Hindlimb muscle (tissue), 1 donor: ENCODE measurements around the gene PINLYP. TPM values are rescaled to one million over a fixed set of nuclear protein-coding genes. Genes with fewer than 3 reads are reported as not detected.
A peak's percentile ranks its signal among the peaks of the same experiment; 100 is the strongest.

Experiments
- DNase-seq: peaks from one replicate; pipeline ENCODE4 v3.0.0-alpha.2; 2013
- polyA plus RNA-seq: library from polyadenylated mRNA; unstranded; fragments of 120-200 nt; gene quantifications from one replicate; pipeline ENCODE4 v1.2.1, GENCODE V29; 2013; ENCODE audit not compliant: insufficient read length

Gene PINLYP
- polyA plus RNA-seq, 1 donor = 2.9 TPM

- DNase-seq = no peak
These were observed 31.9 kb downstream of the PINLYP start for GRCh38 chr19:43607238-43608205.

DNA sequence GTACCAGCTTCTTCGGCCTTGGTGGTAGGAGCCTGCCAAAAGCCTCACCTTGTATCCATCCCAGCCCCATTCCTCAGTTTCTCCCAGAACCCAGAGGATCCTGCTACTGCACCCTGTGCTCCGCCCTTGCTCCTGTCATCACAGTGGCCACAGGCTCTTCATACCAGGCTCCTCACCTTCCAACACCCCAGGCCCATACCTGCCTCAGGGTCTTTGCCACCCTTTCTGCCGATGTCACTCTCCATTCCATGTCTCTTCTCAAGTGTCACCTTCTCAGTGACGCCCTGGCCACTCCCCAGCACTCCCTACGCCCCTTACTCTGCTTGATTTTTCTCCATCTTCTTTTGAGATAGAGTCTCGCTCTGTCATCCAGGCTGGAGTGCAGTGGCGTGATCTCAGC is 34.3 kb downstream of the PINLYP start:
- no peak for DNase-seq

GRCh38 chr19:43610493-43610892 is 34.9 kb downstream of the PINLYP start:
- DNase-seq = no peak

DNA sequence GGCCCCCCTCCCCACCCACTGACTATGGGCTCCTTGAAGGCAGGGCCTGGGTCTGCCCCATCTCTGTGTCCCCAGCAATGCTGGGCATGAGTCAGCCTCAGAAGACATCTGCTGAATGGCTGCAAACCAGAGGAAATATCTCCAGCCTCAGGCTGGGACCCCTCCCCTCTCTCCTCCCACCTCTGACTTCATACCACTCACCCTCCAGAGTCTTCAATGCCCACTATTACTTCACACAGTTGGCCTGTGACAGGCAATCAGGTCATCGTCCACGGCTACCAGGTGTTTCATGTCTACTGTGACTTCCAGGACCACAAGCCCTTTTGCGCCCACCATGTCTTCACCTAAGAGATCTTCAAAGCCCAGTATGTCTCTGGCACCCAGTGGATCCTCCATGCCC is 36.2 kb downstream of the PINLYP start, which contains the start of gene SRRM5:
TSS of gene SRRM5 (plus strand) at position 301 of the 400 bp plus-strand sequence. CDS start at position 335, 34 bp downstream.
- DNase-seq = no peak

- no peak for DNase-seq
These were observed 36.8 kb downstream of the PINLYP start for GRCh38 chr19:43612374-43612773.

DNA sequence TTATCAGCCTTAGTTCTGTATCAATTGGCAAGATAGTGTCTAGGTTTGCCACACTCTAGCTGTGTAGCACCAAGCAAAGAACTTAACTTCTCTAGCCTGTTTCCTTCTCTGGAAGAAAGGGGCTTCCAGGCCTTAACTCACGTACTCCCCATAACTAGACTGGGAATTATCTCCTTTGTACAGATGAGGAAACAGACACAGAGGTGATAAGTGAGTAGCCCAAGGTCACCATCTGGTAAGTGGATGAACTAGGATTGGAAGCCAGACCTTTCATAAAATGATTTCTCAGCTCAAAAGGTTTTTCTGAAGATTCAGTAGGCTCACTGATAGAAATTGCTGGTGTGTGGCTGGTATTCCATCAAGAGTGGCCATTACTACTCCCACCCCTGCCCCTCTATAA is 40.7 kb downstream of the PINLYP start:
- no peak for DNase-seq

- no peak for DNase-seq
These were observed 41.4 kb downstream of the PINLYP start for GRCh38 chr19:43616954-43617353.

GRCh38 chr19:43618921-43619261 is 43.3 kb downstream of the PINLYP start:
- no peak for DNase-seq

- peak; percentile 94 for DNase-seq
These were observed 43.9 kb downstream of the PINLYP start, which contains the start of gene ZNF428 for GRCh38 chr19:43619262-43620060. Gene ZNF428 (minus strand): TSS chr19:43619629. CDS start chr19:43614304, 5,325 bp downstream.

GRCh38 chr19:43620061-43621001 is 44.7 kb downstream of the PINLYP start:
- DNase-seq = no peak

GRCh38 chr19:43622070-43622469 is 46.5 kb downstream of the PINLYP start:
- DNase-seq = no peak

GRCh38 chr19:43622956-43623355 is 47.4 kb downstream of the PINLYP start:
- DNase-seq = no peak

GRCh38 chr19:43623889-43624670 is 48.5 kb downstream of the PINLYP start:
- DNase-seq = no peak

DNA sequence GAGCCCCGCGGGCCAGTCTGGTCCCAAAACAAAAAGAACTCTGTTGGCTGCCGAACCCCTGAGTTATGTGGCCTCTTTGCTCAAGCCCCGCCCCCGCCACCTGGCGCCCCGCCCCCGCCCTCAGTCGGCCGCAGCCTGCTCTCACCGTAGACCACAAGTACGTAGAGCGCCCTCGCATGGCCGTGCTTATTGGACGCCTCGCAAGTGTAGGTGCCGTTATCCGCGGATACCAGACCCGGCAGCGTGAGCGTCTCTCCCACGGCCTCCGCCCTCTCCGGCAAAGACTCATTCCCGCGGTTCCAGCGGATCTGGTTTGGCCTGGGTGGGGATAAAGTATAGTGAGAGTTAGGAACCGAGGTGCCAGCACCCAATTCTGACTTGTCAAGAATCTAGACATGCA is 49.3 kb downstream of the PINLYP start:
- no peak for DNase-seq

- no peak for DNase-seq
These were observed 50.4 kb downstream of the PINLYP start for GRCh38 chr19:43625918-43626579.

DNA sequence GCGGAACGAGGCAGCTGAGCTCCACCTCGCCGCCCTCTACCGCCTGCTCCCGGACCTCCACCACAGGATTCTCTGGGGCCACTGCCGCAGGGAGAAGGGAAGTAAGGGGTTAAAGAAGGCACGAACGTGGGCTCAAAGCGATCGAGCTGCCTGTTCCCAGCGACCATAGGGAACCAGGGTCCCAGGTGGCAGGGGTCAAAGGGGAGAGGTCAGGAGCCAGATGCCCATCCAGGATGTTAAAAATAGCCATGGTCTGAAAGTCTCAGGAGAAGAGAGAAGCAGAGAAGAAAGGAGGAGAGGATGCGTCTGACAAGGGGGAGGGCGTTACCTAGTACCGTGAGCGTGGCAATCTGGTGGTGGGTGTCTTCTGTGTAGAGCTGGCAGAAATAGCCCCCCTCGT is 51.2 kb downstream of the PINLYP start:
- DNase-seq = no peak

GRCh38 chr19:43628646-43629326 is 53.2 kb downstream of the PINLYP start:
- no peak for DNase-seq

GRCh38 chr19:43631491-43631890 is 55.9 kb downstream of the PINLYP start:
- no peak for DNase-seq
